ENCODE data around the gene GAB2. TPM values are rescaled to one million over a fixed set of nuclear protein-coding genes. Genes with fewer than 3 reads are reported as not detected.

Gene GAB2
- total and polyA plus RNA-seq, 2 donors (not counting 1 experiment from before 2014, with no cell fraction given), result 5.8 to 85.9 TPM

DNA sequence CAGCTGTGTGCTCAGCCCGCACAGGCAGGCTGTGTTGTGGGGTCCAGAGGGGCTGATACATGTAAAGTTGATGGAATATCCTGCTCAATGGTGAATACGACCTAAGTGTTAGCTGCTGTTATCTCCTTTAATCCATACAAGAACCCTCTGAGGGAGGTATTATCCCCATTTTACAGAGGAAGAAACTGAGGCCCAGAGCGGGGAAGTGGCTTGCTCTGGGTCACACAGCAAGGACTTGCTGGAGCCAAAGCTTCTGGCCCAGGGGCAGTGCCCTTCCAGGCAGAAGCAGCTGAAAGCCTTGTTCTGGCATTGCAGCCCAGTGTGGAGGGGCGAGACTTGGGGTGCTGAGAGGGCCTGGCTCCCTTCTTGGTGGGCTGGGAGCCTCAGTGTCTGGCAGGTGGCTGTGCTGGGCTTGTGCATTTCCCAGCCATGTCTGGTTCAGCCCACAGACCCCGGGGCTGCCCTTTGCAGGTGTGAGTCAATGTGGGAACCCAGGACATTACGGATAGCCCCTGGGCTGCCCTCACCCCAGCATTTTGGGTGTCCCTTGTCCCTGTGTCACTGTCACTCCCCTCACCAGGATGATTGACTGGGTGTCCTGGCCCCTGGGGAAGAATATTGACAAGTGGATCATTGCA, 218.5 kb downstream of the GAB2 start:
- Histone ChIP-seq H4K20me1 (ENCODE audit: control insufficient read depth, insufficient read depth, low read length, poor library complexity, severe bottlenecking) (no peaks in the 10 kb centered on the region), H3K9me3 (ENCODE audit: control extremely low read depth in 1 of 3, control insufficient read depth in 2 of 3, insufficient read depth in 1 of 3, low read length in 2 of 3) (peaks cover 0 to 3% (median 0%) of the 10 kb centered on the region in 3 donors), H3K4me3 (ENCODE audit: control extremely low read depth in 1 of 5, extremely low read depth in 1 of 5, insufficient read depth in 1 of 5, low read depth in 2 of 5, low read length in 4 of 5) (no peak overlapping the region), H2AFZ (ENCODE audit: insufficient read depth, low read depth, low read length, poor library complexity, severe bottlenecking) (no peak overlapping the region), H3K4me1 (ENCODE audit: control insufficient read depth in 2 of 2, insufficient read depth in 2 of 2, low read length in 2 of 2) (peaks cover 14 to 15% of the 10 kb centered on the region in 2 donors), H3K79me2 (ENCODE audit: control insufficient read depth, insufficient read depth, low read length) (no peaks in the 10 kb centered on the region), H3K9ac (ENCODE audit: low read length) (no peak overlapping the region), H3K27ac (ENCODE audit: low read length in 2 of 2) (no peak overlapping the region), H3K27me3 (replicated peaks in 1 of 4; ENCODE audit: control extremely low read depth in 1 of 4, control insufficient read depth in 3 of 4, insufficient read depth in 4 of 4, low read length in 3 of 4) (no peaks in the 10 kb centered on the region), H3K36me3 (replicated peaks in 1 of 2; ENCODE audit: control extremely low read depth in 1 of 2, control insufficient read depth in 1 of 2, extremely low read depth in 1 of 2, insufficient read depth in 2 of 2, low read length in 1 of 2) (peaks cover 0 to 4% of the 10 kb centered on the region in 2 experiments), H3K4me2 (replicated peaks; ENCODE audit: low read depth, low read length, poor library complexity, severe bottlenecking) (no peak overlapping the region)
- POLR2A ChIA-PET, result no interaction called here
- 92% methylated on average over 4 of the region's 6 CpGs for WGBS (ENCODE audit: insufficient coverage)
- Mint-ChIP-seq H3K27ac (no peak overlapping the region), H3K9me3 (ENCODE audit: insufficient read depth) (no peaks in the 10 kb centered on the region), H3K4me3 (no peak overlapping the region), H3K27me3 (no peaks in the 10 kb centered on the region), H3K4me1 (peaks cover 19% of the 10 kb centered on the region)
- CTCF ChIA-PET, result no interaction called here
- TF ChIP-seq CTCF (IDR thresholded peaks at IDR 0.05) (no peak), EZH2 (IDR thresholded peaks at IDR 0.05; ENCODE audit: borderline replicate concordance, insufficient read depth, low read depth, low read length, poor library complexity, severe bottlenecking) (no peak)
- no peak for DNase-seq
- ATAC-seq (ENCODE audit: low read depth), result no peak
- intact Hi-C loops (cut with micrococcal nuclease), result no loop called here

DNA sequence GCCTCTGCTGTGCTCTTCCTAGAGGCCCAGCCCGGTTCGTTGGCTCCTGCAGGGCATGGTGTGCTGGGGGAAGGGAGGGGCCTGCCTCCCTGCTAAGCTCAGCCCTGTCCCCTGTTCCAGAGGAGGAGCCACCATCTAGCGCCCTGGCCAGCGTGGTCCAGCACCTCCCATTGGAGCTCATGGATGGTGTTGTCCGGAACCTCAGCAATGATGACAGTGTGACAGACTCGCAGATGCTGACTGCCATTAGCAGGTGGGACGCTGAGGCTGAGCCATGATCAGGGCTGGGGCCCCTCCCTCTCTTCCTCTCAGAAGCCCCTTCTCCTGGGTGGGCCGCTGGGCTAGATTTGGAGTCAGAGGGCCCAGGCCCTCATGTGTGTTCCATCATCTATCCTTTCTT, 219.8 kb downstream of the GAB2 start:
- intact Hi-C loops (cut with micrococcal nuclease), result no loop called here
- H3K79me2 ChIP-seq (ENCODE audit: control insufficient read depth, insufficient read depth, low read length), result no peaks in the 10 kb centered on the region
- no peaks in the 10 kb centered on the region for H4K20me1 ChIP-seq (ENCODE audit: control insufficient read depth, insufficient read depth, low read length, poor library complexity, severe bottlenecking)
- H3K27ac ChIP-seq (ENCODE audit: low read length in 2 of 2), result no peak overlapping the region
- no peak overlapping the region for H2AFZ ChIP-seq (ENCODE audit: insufficient read depth, low read depth, low read length, poor library complexity, severe bottlenecking)
- peaks cover 13% of the 10 kb centered on the region in 2 donors for H3K4me1 ChIP-seq (ENCODE audit: control insufficient read depth in 2 of 2, insufficient read depth in 2 of 2, low read length in 2 of 2)
- H3K9me3 ChIP-seq (ENCODE audit: control extremely low read depth in 1 of 3, control insufficient read depth in 2 of 3, insufficient read depth in 1 of 3, low read length in 2 of 3), result peaks cover 0 to 3% (median 0%) of the 10 kb centered on the region in 3 donors
- no peak for DNase-seq
- H3K27me3 ChIP-seq (replicated peaks in 1 of 4; ENCODE audit: control extremely low read depth in 1 of 4, control insufficient read depth in 3 of 4, insufficient read depth in 4 of 4, low read length in 3 of 4), result no peaks in the 10 kb centered on the region
- CTCF ChIA-PET, result no interaction called here
- POLR2A ChIA-PET, result no interaction called here
- Mint-ChIP-seq H3K4me3 (no peak overlapping the region), H3K4me1 (peaks cover 18% of the 10 kb centered on the region), H3K27ac (no peak overlapping the region), H3K9me3 (ENCODE audit: insufficient read depth) (no peaks in the 10 kb centered on the region), H3K27me3 (no peaks in the 10 kb centered on the region)
- H3K9ac ChIP-seq (ENCODE audit: low read length), result no peak overlapping the region
- WGBS (ENCODE audit: insufficient coverage), result 95% methylated on average over 7 of the region's 8 CpGs
- H3K4me3 ChIP-seq (ENCODE audit: control extremely low read depth in 1 of 5, extremely low read depth in 1 of 5, insufficient read depth in 1 of 5, low read depth in 2 of 5, low read length in 4 of 5), result no peak overlapping the region
- ATAC-seq (ENCODE audit: low read depth), result no peak
- no peak overlapping the region for H3K4me2 ChIP-seq (replicated peaks; ENCODE audit: low read depth, low read length, poor library complexity, severe bottlenecking)
- TF ChIP-seq EZH2 (IDR thresholded peaks at IDR 0.05; ENCODE audit: borderline replicate concordance, insufficient read depth, low read depth, low read length, poor library complexity, severe bottlenecking) (no peak), CTCF (IDR thresholded peaks at IDR 0.05) (no peak)
- peaks cover 0 to 4% of the 10 kb centered on the region in 2 experiments for H3K36me3 ChIP-seq (replicated peaks in 1 of 2; ENCODE audit: control extremely low read depth in 1 of 2, control insufficient read depth in 1 of 2, extremely low read depth in 1 of 2, insufficient read depth in 2 of 2, low read length in 1 of 2)
